KG1 (cell line): Measurements from ENCODE around the gene NBR1.
"Not testable (repeated sequence)": the region's sequence is repeated elsewhere in the genome, so short reads cannot be mapped to it uniquely, and the experiment has no call there.

ENCODE experiments used
- DNase-seq: peaks from one replicate; lab custom pipeline; 2025; lab: John Stamatoyannopoulos, UW

NBR1 gene, protein sequence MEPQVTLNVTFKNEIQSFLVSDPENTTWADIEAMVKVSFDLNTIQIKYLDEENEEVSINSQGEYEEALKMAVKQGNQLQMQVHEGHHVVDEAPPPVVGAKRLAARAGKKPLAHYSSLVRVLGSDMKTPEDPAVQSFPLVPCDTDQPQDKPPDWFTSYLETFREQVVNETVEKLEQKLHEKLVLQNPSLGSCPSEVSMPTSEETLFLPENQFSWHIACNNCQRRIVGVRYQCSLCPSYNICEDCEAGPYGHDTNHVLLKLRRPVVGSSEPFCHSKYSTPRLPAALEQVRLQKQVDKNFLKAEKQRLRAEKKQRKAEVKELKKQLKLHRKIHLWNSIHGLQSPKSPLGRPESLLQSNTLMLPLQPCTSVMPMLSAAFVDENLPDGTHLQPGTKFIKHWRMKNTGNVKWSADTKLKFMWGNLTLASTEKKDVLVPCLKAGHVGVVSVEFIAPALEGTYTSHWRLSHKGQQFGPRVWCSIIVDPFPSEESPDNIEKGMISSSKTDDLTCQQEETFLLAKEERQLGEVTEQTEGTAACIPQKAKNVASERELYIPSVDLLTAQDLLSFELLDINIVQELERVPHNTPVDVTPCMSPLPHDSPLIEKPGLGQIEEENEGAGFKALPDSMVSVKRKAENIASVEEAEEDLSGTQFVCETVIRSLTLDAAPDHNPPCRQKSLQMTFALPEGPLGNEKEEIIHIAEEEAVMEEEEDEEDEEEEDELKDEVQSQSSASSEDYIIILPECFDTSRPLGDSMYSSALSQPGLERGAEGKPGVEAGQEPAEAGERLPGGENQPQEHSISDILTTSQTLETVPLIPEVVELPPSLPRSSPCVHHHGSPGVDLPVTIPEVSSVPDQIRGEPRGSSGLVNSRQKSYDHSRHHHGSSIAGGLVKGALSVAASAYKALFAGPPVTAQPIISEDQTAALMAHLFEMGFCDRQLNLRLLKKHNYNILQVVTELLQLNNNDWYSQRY

DNA sequence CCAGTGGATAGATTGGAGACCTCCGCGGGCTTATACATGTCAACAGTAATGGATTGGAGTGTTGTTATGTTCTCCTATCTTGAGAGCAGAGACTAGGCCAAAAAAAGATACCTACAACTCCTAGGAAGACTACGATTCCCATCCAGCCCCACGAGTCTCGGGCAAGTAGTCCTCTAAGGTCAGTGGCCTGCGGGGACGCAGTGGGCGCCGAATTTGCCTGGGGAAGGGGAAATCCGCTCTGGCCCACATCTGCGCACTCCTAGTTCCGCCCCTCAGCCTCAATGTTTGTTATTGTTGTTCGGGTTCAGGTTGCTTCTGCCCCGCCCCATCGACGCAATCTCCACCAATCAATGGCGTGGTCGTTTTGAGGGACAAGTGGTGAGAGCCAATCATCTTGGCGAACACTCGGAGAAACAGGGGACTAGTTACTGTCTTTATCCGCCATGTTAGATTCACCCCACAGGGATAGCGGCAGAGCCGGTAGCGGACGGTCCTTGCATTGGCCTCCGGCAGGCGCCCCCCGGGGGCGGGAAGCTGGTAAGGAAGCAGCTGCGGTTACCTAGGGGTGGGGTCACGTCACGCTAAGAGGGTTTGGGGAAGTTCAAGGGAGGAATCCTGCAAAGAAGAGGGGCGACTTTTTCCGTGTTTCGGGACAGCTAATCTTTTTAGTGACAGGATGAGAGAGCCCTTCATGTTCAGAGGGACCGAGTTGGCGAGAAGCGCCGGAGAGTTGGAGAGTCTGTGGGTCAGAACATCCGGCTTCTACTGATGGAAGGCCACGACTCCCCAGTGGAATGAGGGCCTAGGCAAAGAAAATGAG lies at the start of gene NBR1:
Gene NBR1 (plus strand): TSS at position 449 of the 820 bp plus-strand sequence. CDS start 4,586 bp downstream, outside the sequence.
- peak; percentile 99 for DNase-seq

DNA sequence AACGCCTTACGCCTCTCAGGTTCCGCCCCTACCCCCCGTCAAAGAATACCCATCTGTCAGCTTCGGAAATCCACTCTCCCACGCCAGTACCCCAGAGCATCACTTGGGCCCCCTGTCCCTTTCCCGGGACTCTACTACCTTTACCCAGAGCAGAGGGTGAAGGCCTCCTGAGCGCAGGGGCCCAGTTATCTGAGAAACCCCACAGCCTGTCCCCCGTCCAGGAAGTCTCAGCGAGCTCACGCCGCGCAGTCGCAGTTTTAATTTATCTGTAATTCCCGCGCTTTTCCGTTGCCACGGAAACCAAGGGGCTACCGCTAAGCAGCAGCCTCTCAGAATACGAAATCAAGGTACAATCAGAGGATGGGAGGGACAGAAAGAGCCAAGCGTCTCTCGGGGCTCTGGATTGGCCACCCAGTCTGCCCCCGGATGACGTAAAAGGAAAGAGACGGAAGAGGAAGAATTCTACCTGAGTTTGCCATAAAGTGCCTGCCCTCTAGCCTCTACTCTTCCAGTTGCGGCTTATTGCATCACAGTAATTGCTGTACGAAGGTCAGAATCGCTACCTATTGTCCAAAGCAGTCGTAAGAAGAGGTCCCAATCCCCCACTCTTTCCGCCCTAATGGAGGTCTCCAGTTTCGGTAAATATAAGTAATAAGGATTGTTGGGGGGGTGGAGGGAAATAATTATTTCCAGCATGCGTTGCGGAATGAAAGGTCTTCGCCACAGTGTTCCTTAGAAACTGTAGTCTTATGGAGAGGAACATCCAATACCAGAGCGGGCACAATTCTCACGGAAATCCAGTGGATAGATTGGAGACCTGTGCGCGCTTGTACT lies 45.7 kb upstream of the NBR1 start, which contains the start of gene BRCA1:
Gene BRCA1 (minus strand): TSS at position 232 of the 834 bp plus-strand sequence. CDS start 1,268 bp downstream, outside the sequence.
- peak; percentile 97 for DNase-seq

DNA sequence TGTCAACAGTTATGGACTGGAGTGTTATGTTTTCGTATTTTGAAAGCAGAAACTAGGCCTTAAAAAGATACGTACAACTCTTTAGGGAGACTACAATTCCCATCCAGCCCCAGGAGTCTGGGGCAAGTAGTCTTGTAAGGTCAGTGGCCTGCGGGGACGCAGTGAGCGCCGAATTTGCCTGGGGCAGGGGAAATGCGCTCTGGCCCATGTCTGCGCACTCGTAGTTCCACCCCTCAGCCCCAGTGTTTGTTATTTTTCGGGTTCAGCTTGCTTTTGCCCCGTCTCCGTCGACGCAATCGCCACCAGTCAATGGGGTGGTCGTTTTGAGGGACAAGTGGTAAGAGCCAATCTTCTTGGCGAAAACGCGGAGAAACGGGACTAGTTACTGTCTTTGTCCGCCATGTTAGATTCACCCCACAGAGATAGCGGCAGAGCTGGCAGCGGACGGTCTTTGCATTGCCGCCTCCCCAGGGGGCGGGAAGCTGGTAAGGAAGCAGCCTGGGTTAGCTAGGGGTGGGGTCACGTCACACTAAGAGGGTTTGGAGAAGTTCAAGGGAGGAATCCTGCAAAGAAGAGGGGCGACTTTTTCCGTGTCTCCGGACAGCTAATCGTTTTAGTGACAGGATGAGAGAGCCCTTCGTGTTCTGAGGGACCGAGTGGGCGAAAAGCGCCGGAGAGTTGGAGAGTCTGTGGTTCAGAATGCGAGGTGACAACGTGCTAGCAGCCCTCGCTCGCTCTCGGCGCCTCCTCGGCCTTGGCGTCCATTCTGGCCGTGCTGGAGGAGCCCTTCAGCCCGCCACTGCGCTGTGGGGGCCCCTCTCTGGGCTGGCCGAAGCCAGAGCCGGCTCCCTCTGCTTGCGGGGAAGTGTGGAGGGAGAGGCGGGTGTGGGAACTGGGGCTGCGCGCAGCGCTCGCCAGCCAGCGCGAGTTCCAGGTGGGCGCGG lies 44.8 kb upstream of the NBR1 start:
- DNase-seq = no peak

DNA sequence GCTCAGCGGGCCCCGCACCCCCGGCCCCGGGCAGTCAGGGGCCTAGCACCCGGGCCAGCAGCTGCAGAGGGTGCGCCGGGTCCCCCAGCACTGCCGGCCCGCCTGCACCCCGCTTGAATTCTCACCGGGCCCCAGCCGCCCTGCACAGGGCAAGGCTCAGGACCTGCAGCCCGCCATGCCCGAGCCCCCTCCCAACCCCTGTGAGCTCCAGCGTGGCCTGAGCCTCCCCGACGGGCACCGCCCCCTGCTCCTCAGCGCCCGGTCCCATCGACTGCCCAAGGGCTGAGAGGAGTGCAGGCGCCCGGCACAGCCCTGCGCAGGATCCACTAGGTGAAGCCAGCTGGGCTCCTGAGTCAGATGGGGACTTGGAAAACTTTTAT lies 44.1 kb upstream of the NBR1 start:
- DNase-seq = no peak

DNA sequence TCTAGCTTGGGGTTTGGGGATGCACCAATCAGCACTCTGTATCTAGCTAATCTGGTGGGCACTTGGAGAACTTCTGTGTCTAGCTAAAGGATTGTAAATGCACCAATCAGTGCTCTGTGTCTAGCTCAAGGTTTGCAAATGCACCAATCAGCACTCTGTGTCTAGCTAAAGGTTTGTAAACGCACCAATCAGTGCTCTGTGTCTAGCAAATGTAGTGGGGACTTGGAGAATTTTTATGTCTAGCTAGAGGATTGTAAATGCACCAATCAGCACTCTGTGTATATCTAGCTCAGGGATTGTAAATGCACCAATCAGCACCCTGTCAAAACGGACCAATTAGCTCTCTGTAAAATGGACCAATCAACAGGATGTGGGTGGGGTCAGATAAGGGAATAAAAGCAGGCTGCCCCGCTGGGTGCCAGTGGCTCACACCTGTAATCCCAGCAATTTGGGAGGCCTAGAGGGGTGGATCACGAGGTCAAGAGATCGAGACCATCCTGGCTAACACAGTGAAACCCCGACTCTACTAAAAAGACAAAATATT lies 43.6 kb upstream of the NBR1 start:
- not testable (repeated sequence) for DNase-seq

DNA sequence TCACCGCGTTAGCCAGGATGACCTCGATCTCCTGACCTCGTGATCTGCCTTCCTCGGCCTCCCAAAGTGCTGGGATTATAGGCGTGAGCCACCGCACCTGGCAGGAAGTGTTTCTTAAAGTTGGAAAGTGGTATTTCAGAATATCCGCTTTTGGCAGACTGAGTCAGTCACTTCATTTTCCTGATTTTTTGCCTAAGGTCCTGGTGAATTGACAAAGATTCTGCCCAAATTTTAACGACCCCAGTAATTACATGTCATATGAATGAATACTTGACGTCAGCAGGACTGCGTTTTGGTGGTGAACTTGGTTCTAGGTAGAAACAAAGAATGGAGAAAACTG lies 41.4 kb upstream of the NBR1 start:
- no peak for DNase-seq

DNA sequence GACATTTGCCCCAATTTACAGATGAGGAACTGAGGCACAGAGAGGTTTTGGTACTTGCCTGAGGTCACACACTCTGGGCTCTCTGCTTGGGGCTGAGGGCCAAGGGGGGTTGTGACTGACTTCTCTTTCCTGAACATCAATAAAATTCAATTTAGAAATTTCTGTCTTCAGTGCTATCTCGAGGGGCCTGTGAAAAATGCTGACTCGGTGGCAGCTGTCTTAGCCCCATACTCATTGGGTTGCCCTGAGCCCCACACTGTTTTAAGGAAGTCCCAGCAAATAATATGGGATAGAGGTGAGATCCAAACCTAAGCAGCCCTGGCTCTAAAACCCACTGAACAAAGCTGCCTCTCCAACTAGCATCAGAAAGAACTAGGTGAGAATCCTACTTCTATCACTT lies 38.9 kb upstream of the NBR1 start:
- no peak for DNase-seq

DNA sequence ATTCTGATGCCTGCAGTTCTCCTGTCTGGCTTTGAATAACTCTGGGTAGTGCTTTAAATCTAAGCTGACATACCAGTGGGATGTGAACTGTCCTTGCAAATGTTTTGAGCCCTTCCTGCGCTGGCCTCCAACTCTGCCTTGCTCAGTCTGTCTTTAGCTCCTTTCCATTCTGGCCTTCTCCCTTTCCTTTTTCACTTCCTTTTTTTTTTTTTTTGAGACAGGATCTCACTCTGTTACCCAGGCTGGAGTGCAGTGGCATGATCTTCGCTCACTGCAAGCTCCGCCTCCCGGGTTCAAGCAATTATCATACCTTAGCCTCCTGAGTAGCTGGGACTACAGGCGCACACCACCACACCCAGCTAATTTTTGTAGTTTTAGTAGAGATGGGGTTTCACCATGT lies 37.6 kb upstream of the NBR1 start:
- not testable (repeated sequence) for DNase-seq

DNA sequence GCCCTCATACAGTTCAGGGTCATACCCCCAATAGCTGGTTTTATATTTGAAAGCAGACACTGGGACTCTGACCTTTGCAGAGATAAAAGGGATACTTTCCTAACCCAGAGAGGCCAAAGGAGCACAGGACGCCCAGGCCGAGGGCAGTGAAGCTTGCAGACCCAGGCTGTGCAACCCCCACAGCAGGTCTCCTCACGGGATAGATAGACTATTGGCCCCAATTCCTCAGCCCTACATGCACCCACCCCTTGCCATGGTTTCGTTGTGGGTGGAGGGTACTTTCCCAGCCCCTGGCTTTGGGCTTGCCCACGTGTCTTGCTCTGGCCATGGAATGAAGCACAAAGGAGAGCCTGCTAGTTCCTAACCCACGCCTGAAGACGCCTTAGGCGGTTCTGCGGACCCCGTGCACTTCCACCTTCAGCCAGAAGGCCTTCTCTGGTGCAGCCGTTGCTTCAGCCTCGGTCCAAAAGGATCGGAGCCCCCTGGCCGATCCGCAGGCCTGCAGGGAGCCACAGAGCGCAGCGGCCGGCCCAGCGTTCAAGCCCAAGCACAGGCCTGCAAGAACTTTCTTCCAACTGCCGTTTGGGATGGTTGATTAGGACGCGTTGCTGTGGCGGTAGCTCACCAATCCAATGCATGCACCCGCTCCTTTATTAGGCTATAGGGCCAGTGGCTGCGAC lies 36.1 kb upstream of the NBR1 start:
- no peak for DNase-seq

DNA sequence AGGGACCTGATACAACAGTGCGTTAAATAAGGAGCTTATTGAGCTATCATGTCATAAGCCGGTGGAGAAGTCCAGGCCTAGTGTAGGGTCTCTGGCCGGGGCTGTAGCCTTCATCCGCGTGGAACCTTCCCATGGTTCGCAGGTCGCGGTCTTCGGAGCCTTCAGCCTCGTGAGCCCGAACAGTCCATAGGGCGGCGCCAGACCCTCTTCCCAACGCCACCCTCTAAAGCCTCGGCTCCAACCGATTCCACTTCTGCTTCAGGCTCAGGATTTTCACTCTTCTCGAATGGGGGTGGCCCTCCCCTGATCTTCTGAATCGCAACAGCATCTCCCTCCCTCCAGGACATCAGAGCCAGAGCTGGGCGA lies 35.6 kb upstream of the NBR1 start:
- no peak for DNase-seq

DNA sequence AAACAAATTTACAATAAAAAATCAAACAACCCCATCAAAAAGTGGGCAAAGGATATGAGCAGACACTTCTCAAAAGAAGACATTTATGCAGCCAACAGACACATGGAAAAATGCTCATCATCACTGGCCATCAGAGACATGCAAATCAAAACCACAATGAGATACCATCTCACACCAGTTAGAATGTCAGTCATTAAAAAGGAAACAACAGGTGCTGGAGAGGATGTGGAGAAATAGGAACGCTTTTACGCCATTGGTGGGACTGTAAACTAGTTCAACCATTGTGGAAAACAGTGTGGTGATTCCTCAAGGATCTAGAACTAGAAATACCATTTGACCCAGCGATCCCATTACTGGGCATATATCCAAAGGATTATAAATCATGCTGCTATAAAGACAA lies 34.4 kb upstream of the NBR1 start:
- not testable (repeated sequence) for DNase-seq

DNA sequence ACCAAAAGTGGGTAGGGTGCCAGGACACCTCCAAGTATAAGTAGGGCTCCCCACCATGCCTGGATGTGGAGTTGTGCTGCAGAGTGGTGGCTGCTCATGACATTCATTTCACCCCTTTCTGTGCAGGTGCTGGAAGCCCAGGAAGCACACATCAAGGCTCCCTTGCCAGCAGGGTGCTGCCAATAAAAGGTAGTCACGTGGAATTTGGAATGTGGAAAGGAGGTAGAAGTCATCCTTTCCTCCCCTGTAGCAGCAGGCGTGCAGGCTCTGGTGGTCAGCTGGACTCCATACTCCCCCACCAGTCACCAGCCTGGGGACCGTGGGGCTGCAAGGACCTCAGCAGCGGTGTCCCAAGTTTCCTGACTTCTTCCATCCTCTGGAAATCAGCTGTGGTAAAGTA lies 32.5 kb upstream of the NBR1 start:
- DNase-seq = not testable (repeated sequence)

DNA sequence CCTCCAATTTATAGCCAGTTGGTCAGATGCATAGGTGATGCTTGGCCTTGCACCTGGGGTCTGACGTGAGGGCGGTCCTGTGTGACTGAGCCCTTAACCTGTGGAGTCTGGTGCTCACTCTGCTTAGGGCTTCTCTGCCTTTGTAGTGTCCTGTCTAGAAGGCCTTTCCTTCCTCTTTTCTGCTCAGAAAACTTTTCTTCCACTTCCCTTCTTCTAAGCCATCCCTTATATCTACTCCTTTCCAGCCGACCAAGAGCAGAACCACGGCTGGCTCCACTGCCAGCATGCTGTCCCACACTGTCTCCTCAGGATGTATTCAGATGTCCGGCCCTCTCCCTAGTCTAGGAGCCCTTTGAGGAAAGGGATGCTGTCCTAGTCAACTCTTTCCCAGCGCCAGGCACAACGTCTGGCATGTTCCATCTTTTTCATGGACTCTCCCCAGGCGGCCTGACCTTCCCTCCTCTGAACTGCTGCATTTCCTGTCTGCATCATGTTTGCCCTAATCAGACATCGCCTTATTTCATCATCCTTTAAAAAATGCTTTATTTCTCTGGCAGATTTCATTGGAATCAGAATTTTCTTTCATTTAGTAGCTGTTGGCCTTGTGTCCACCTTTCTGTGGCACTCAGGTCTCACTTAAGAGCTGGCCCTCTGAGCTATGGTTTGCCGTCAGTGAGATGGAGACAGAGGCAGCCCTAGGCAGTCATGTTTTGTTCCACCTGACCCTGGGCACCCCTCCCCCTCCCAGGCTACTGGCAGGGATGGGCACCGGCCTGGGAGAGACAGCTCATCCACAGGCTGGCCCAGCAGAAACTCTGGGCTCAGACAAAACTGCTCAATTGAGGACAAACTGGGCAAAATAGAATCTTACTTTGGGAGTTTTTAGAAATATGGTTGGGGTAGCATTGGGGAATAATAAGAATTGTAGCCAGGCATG lies 30.4 kb upstream of the NBR1 start:
- DNase-seq = no peak

DNA sequence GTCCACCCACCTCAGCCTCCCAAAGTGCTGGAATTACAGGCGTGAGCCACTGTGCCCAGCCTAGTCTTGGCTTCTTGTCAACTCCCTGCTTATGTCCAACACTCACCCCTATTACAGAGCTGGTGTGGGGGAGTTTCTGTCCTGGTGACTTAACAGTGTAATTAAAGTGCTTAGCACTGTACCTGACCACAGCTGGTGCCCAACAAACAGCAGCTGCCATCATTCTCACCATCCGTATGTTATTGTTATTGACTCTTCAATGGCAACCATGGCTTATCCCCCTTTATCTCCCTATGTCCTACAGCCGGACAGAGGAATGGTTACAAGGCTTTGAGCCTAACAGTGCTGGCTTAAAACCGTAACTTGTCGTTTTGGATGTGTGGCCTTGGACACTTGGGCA lies 28.9 kb upstream of the NBR1 start:
- no peak for DNase-seq

DNA sequence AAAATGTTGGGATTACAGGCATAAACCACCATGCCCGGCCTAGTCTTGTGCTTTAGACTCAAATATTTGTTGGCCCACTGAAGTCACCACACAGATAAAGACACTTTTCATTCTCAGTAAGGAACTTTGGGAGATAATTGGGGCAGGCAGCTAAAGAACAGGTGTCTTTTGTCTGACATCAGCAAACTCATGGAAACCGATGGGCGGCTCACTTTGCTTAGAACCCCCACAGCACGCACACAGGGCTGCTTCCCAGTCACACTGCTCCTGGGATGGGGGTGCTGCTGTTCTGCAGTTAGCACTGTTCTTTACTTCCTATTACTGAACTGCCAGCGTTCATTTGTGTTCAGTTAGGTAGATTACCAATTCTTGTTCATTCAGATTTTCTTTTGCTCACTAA lies 27.8 kb upstream of the NBR1 start:
- DNase-seq = no peak

DNA sequence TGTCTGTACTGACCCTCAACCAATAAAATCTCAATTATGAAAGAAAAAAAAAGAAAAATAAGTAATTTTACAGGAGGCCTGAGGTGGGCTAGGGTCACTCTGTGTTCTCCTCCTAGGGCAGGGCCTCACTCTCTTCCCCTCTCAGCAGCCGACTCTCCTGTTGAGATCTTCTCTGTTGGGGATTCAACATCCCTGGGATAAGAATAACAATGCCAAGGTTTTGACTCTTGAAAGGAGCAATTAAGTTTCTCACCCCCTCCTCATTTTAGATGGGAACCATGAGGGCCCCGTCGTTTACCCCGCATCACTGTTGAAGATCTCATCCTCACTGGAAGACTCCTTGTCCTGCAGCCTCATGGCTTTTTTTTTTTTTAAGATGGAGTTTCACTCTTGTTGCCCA lies 24.4 kb upstream of the NBR1 start:
- no peak for DNase-seq

DNA sequence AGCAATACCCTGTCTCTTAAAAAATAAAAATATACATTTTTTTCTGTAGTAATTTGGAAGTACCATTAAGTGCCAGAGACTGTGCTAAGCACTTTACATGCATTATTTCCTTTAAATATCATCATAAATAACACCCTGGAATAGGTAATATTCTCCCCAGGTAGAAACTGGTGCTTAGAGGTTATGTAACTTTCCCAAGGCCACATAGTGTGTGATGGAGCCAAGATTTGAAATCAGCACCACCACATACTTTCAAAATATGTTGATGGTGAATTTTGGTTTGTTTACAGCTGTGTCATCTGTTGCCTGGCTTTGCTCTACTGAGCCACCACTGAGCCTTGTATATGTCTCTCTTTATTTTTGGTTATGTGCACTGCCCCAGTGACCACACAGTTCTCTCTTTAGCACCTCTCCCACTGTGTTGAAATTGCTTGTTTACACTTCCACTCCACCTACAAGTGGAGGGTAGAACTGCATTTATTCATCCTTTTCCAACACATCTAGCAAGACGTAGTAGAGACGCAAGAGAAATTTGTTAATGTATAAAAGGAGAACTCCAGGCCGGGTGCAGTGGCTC lies 19.0 kb upstream of the NBR1 start:
- DNase-seq = no peak
